ENCODE results near the gene PRDM5.

- TF ChIP-seq CTCF (IDR thresholded peaks at IDR 0.05), result no peak
- no peak for TF ChIP-seq POLR2A (IDR thresholded peaks at IDR 0.05)
These were observed 208.0 kb downstream of the PRDM5 start for GRCh38 chr4:120714417-120715010.

Measured in thyroid gland (tissue), 4 donors.